Left ventricle myocardium inferior (tissue), 1 donor: Measurements from ENCODE around the gene PALM2AKAP2. TPM values are rescaled to one million over a fixed set of nuclear protein-coding genes. Genes with fewer than 3 reads are reported as not detected.
A peak's percentile ranks its signal among the peaks of the same experiment; 100 is the strongest.

Experiments used
- DNase-seq: peaks from one replicate; pipeline ENCODE4 v3.0.0-alpha.2; 2020
- H3K27ac ChIP-seq: fragments of 200-600 bp; replicated peaks from 2 replicates; pipeline ENCODE4 v1.8.0; 2021
- H3K27me3 ChIP-seq: fragments of 200-600 bp; 2 replicates; pipeline ENCODE4 v1.8.0; 2021; ENCODE audit warnings: low read depth
- H3K36me3 ChIP-seq: fragments of 200-600 bp; 2 replicates; pipeline ENCODE4 v1.8.0; 2021
- H3K4me1 ChIP-seq: fragments of 200-600 bp; 2 replicates; pipeline ENCODE4 v1.8.0; 2021
- H3K4me3 ChIP-seq: fragments of 200-600 bp; 2 replicates; pipeline ENCODE4 v1.8.0; 2021; ENCODE audit warnings: mild to moderate bottlenecking, moderate library complexity
- H3K9me3 ChIP-seq: fragments of 200-600 bp; replicated peaks from 2 replicates; pipeline ENCODE4 v1.8.0; 2021
- intact Hi-C: fragments of 100-400 bp; cut with micrococcal nuclease; formaldehyde crosslinking; loops from one replicate; pipeline ENCODE4 v1.11.0; 2022
- total RNA-seq: library from RNA; stranded (reverse); fragmentation: NEBNext Ultra II Directional; extraction: Animal tissue kit (Norgen Biotek cat#: 25700); gene quantifications from one replicate; pipeline ENCODE4 v1.2.1, GENCODE V29; 2021
- TF ChIP-seq, protein P1 (sequence below): fragments of 200-600 bp; IDR thresholded peaks from 2 replicates; pipeline ENCODE4 v1.8.0; 2021; ENCODE audit warnings: antibody characterized with exemption, mild to moderate bottlenecking, borderline replicate concordance
- donor health status: DM: no; HTN: yes; CAD: no; lungs with severe emphysema.

Gene PALM2AKAP2
- total RNA-seq, 1 donor from 2014 or later, result 90.2 TPM

- no peaks in the 10 kb centered on the region for H3K36me3 ChIP-seq
- H3K4me1 ChIP-seq, result peaks cover 90% of the 10 kb centered on the region
- no peak for DNase-seq
- H3K27me3 ChIP-seq, result no peaks in the 10 kb centered on the region
- H3K9me3 ChIP-seq, result no peaks in the 10 kb centered on the region
- TF ChIP-seq, protein P1, sequence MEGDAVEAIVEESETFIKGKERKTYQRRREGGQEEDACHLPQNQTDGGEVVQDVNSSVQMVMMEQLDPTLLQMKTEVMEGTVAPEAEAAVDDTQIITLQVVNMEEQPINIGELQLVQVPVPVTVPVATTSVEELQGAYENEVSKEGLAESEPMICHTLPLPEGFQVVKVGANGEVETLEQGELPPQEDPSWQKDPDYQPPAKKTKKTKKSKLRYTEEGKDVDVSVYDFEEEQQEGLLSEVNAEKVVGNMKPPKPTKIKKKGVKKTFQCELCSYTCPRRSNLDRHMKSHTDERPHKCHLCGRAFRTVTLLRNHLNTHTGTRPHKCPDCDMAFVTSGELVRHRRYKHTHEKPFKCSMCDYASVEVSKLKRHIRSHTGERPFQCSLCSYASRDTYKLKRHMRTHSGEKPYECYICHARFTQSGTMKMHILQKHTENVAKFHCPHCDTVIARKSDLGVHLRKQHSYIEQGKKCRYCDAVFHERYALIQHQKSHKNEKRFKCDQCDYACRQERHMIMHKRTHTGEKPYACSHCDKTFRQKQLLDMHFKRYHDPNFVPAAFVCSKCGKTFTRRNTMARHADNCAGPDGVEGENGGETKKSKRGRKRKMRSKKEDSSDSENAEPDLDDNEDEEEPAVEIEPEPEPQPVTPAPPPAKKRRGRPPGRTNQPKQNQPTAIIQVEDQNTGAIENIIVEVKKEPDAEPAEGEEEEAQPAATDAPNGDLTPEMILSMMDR, result no peak
- H3K4me3 ChIP-seq, result no peak overlapping the region
- intact Hi-C loops, result no loop called here
- no peak overlapping the region for H3K27ac ChIP-seq
These were observed 11.7 kb downstream of the PALM2AKAP2 start for GRCh38 chr9:109791747-109792146.

GRCh38 chr9:109792951-109793546, 13.1 kb downstream of the PALM2AKAP2 start:
- Histone ChIP-seq H3K27ac (peak overlapping the region; percentile 66), H3K4me3 (no peak overlapping the region), H3K4me1 (peaks cover 89% of the 10 kb centered on the region), H3K9me3 (no peaks in the 10 kb centered on the region), H3K27me3 (no peaks in the 10 kb centered on the region), H3K36me3 (no peaks in the 10 kb centered on the region)
- TF ChIP-seq, protein P1, result no peak
- no peak for DNase-seq
- intact Hi-C loops, result no loop called here

GRCh38 chr9:109793921-109794320, 13.9 kb downstream of the PALM2AKAP2 start:
- Histone ChIP-seq H3K4me1 (peaks cover 85% of the 10 kb centered on the region), H3K27me3 (no peaks in the 10 kb centered on the region), H3K4me3 (no peak overlapping the region), H3K27ac (peak overlapping the region; percentile 66), H3K9me3 (no peaks in the 10 kb centered on the region), H3K36me3 (no peaks in the 10 kb centered on the region)
- DNase-seq, result no peak
- intact Hi-C loops, result no loop called here
- TF ChIP-seq, protein P1, result no peak

- DNase-seq, result no peak
- H3K4me1 ChIP-seq, result peaks cover 85% of the 10 kb centered on the region
- TF ChIP-seq, protein P1, result no peak
- no peaks in the 10 kb centered on the region for H3K27me3 ChIP-seq
- intact Hi-C loops, result no loop called here
- H3K9me3 ChIP-seq, result no peaks in the 10 kb centered on the region
- no peaks in the 10 kb centered on the region for H3K36me3 ChIP-seq
- H3K4me3 ChIP-seq, result no peak overlapping the region
- peak overlapping the region; percentile 66 for H3K27ac ChIP-seq
These were observed 14.5 kb downstream of the PALM2AKAP2 start for GRCh38 chr9:109794361-109795012.

DNA sequence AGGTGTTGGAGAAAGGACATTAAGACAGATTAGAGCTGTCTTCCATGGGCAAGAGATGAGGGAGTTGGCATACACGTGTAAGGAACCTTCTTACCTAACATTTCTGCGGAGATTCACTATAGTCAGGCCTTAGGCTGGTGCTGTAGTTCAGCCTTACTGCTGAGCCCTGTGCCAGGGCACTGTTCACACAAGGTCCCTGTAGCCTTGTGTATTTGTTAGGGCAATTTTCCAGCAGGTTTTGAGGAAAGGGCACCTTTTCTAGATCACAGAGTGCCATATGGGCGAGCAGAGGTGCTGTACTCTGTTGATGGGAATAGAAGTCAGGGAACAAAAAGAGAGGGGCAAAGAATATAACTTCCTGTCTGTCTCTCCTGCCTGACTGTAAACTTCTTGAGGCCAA, 15.6 kb downstream of the PALM2AKAP2 start:
- Histone ChIP-seq H3K9me3 (no peaks in the 10 kb centered on the region), H3K27ac (peak overlapping the region; percentile 66), H3K27me3 (no peaks in the 10 kb centered on the region), H3K36me3 (no peaks in the 10 kb centered on the region), H3K4me1 (peaks cover 85% of the 10 kb centered on the region), H3K4me3 (no peak overlapping the region)
- intact Hi-C loops, result no loop called here
- TF ChIP-seq, protein P1, result no peak
- no peak for DNase-seq
